Activated CD8-positive, alpha-beta memory T cell treated with anti-CD3 and anti-CD28 coated beads, Interleukin-2, amount 50 U/mL, for 48 hours (primary cell): ENCODE measurements around the gene ACOT11.
"Not testable (repeated sequence)": the region's sequence is repeated elsewhere in the genome, so short reads cannot be mapped to it uniquely, and the experiment has no call there.

Experiments
- DNase-seq: peaks from one replicate; pipeline ENCODE4 v3.0.0-alpha.2; 2020

ACOT11 gene

GRCh38 chr1:54547601-54548388 is at the start of gene ACOT11:
Gene ACOT11, plus strand, starts transcription at chr1:54548228. Its CDS starts 82 bp downstream, at chr1:54548310.
- no peak for DNase-seq

- DNase-seq: no peak
Measured at GRCh38 chr1:54498383-54499096, 49.5 kb upstream of the ACOT11 start.

- no peak for DNase-seq
Measured at GRCh38 chr1:54499097-54499359, 49.0 kb upstream of the ACOT11 start.

- DNase-seq: peak; percentile 59
Measured at GRCh38 chr1:54499360-54500106, 48.5 kb upstream of the ACOT11 start.

GRCh38 chr1:54500107-54500431 is 48.0 kb upstream of the ACOT11 start:
- DNase-seq: no peak

GRCh38 chr1:54501849-54502248 is 46.2 kb upstream of the ACOT11 start:
- no peak for DNase-seq

GRCh38 chr1:54502342-54502741 is 45.7 kb upstream of the ACOT11 start:
- no peak for DNase-seq

GRCh38 chr1:54506594-54506993 is 41.4 kb upstream of the ACOT11 start:
- no peak for DNase-seq

- DNase-seq: no peak
Measured at GRCh38 chr1:54507033-54507870, 40.8 kb upstream of the ACOT11 start.

- DNase-seq: no peak
Measured at GRCh38 chr1:54510715-54511270, 37.2 kb upstream of the ACOT11 start.

GRCh38 chr1:54513921-54514580 is 34.0 kb upstream of the ACOT11 start:
- DNase-seq: not testable (repeated sequence)

GRCh38 chr1:54516249-54516920 is 31.6 kb upstream of the ACOT11 start:
- DNase-seq: no peak

- DNase-seq: no peak
Measured at GRCh38 chr1:54517496-54517895, 30.5 kb upstream of the ACOT11 start.

GRCh38 chr1:54518489-54518888 is 29.5 kb upstream of the ACOT11 start:
- DNase-seq: no peak

- peak; percentile 47 for DNase-seq
Measured at GRCh38 chr1:54519709-54520108, 28.3 kb upstream of the ACOT11 start.

- DNase-seq: peak; percentile 13
Measured at GRCh38 chr1:54520631-54521321, 27.3 kb upstream of the ACOT11 start.

GRCh38 chr1:54526565-54526964 is 21.5 kb upstream of the ACOT11 start:
- not testable (repeated sequence) for DNase-seq

GRCh38 chr1:54528613-54529012 is 19.4 kb upstream of the ACOT11 start:
- no peak for DNase-seq

- no peak for DNase-seq
Measured at GRCh38 chr1:54532033-54532432, 16.0 kb upstream of the ACOT11 start.

- DNase-seq: not testable (repeated sequence)
Measured at GRCh38 chr1:54536656-54537055, 11.4 kb upstream of the ACOT11 start.

- DNase-seq: no peak
Measured at GRCh38 chr1:54537611-54538010, 10.4 kb upstream of the ACOT11 start.
